Hepatocyte (in vitro differentiated cells): Measurements from ENCODE around the gene ATXN1. TPM values are rescaled to one million over a fixed set of nuclear protein-coding genes. Genes with fewer than 3 reads are reported as not detected.

ENCODE experiments used
- DNase-seq: peaks from one replicate; pipeline ENCODE4 v3.0.0-alpha.2; 2016; ENCODE audit warnings: low spot score
- H2AFZ ChIP-seq: fragments of 200-600 bp; sonication (generic); 2 replicates; pipeline ENCODE4 v1.6.0; 2016; ENCODE audit warnings: antibody characterized with exemption, mild to moderate bottlenecking
- H3K27ac ChIP-seq: fragments of 200-600 bp; sonication (generic); 2 replicates; pipeline ENCODE4 v1.5.1; 2016; ENCODE audit warnings: mild to moderate bottlenecking
- H3K27me3 ChIP-seq: fragments of 200-600 bp; sonication (generic); 2 replicates; pipeline ENCODE4 v1.6.1; 2016
- H3K36me3 ChIP-seq: fragments of 200-600 bp; sonication (generic); replicated peaks from 2 replicates; pipeline ENCODE4 v1.5.1; 2016; ENCODE audit warnings: low read depth; ENCODE audit not compliant: insufficient read depth
- H3K4me1 ChIP-seq: fragments of 200-600 bp; sonication (generic); 2 replicates; pipeline ENCODE4 v1.5.1; 2016; ENCODE audit warnings: mild to moderate bottlenecking, moderate library complexity; ENCODE audit not compliant: insufficient read depth
- H3K4me2 ChIP-seq: fragments of 200-600 bp; sonication (generic); 2 replicates; pipeline ENCODE4 v1.6.0; 2016
- H3K4me3 ChIP-seq: fragments of 200-600 bp; sonication (generic); 2 replicates; pipeline ENCODE4 v1.5.1; 2016; ENCODE audit warnings: mild to moderate bottlenecking
- H3K79me2 ChIP-seq: fragments of 200-600 bp; sonication (generic); 2 replicates; pipeline ENCODE4 v1.6.0; 2017; ENCODE audit warnings: mild to moderate bottlenecking
- H3K9me2 ChIP-seq: fragments of 200-600 bp; sonication (generic); replicated peaks from 2 replicates; pipeline ENCODE4 v1.6.0; 2017; ENCODE audit warnings: mild to moderate bottlenecking; ENCODE audit not compliant: insufficient read depth
- H3K9me3 ChIP-seq: fragments of 200-600 bp; sonication (generic); 2 replicates; pipeline ENCODE4 v1.5.1; 2016; ENCODE audit warnings: low read depth, mild to moderate bottlenecking
- H4K20me1 ChIP-seq: fragments of 200-600 bp; sonication (generic); 2 replicates; pipeline ENCODE4 v1.6.0; 2016; ENCODE audit warnings: mild to moderate bottlenecking; ENCODE audit not compliant: insufficient read depth, poor library complexity, severe bottlenecking
- EZH2 ChIP-seq: fragments of 200-600 bp; sonication (generic); IDR thresholded peaks from 2 replicates; pipeline ENCODE4 v1.6.1; 2016; ENCODE audit warnings: antibody characterized with exemption, mild to moderate bottlenecking, borderline replicate concordance
- EZH2phosphoT487 ChIP-seq: fragments of 200-600 bp; sonication (generic); IDR thresholded peaks from one replicate; pipeline ENCODE4 v1.6.1; 2018; ENCODE audit warnings: antibody characterized with exemption, mild to moderate bottlenecking, low read depth, moderate library complexity; ENCODE audit not compliant: unreplicated experiment, severe bottlenecking
- WGBS: methylation state at CpG from one replicate; pipeline ENCODE4 v1.1.6; 2016; ENCODE audit warnings: low lambda C conversion rate; ENCODE audit errors: missing lambda C conversion rate; 5-methylcytosine and 5-hydroxymethylcytosine counted together
- polyA plus RNA-seq: library from polyadenylated mRNA; unstranded; fragments of >200 nt; fragmentation: Nextera tagmentation; extraction: Ambion mirVana; gene quantifications from 2 replicates; pipeline ENCODE4 v1.2.1, GENCODE V29; 2016
- total RNA-seq: library from RNA; depleted of rRNA; stranded (reverse); fragments of >200 nt; gene quantifications from 2 replicates; pipeline ENCODE4 v1.2.3, GENCODE V29; 2014
- TF ChIP-seq, protein P1 (sequence below): fragments of 200-600 bp; sonication (generic); IDR thresholded peaks from 2 replicates; pipeline ENCODE4 v1.5.1; 2016; ENCODE audit warnings: antibody characterized with exemption, mild to moderate bottlenecking; ENCODE audit not compliant: poor library complexity

ATXN1 gene
- total and polyA plus RNA-seq, 2 experiments from 2014 or later, result 14.7 to 32.6 TPM

- H3K27me3 ChIP-seq, result no peaks in the 10 kb centered on the region
- H4K20me1 ChIP-seq, result no peaks in the 10 kb centered on the region
- H3K9me2 ChIP-seq, result no peaks in the 10 kb centered on the region
- TF ChIP-seq, protein P1, sequence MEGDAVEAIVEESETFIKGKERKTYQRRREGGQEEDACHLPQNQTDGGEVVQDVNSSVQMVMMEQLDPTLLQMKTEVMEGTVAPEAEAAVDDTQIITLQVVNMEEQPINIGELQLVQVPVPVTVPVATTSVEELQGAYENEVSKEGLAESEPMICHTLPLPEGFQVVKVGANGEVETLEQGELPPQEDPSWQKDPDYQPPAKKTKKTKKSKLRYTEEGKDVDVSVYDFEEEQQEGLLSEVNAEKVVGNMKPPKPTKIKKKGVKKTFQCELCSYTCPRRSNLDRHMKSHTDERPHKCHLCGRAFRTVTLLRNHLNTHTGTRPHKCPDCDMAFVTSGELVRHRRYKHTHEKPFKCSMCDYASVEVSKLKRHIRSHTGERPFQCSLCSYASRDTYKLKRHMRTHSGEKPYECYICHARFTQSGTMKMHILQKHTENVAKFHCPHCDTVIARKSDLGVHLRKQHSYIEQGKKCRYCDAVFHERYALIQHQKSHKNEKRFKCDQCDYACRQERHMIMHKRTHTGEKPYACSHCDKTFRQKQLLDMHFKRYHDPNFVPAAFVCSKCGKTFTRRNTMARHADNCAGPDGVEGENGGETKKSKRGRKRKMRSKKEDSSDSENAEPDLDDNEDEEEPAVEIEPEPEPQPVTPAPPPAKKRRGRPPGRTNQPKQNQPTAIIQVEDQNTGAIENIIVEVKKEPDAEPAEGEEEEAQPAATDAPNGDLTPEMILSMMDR, result no peak
- no peak for TF ChIP-seq EZH2
- no peak for TF ChIP-seq EZH2phosphoT487
- no peak for DNase-seq
- H3K4me3 ChIP-seq, result no peak overlapping the region
- H3K4me2 ChIP-seq, result no peak overlapping the region
- H3K9me3 ChIP-seq, result no peaks in the 10 kb centered on the region
- H2AFZ ChIP-seq, result no peak overlapping the region
- H3K36me3 ChIP-seq, result no peaks in the 10 kb centered on the region
- WGBS, result 61% methylated on average over 4 of the region's 4 CpGs
- no peaks in the 10 kb centered on the region for H3K4me1 ChIP-seq
- H3K27ac ChIP-seq, result no peak overlapping the region
- H3K79me2 ChIP-seq, result no peaks in the 10 kb centered on the region
Observed at GRCh38 chr6:16480763-16481560, 280.3 kb downstream of the ATXN1 start.

- Histone ChIP-seq H3K4me3 (no peak overlapping the region), H3K79me2 (no peaks in the 10 kb centered on the region), H3K4me2 (no peak overlapping the region), H3K9me2 (no peaks in the 10 kb centered on the region), H3K4me1 (no peaks in the 10 kb centered on the region), H3K27me3 (no peaks in the 10 kb centered on the region), H3K27ac (no peak overlapping the region), H4K20me1 (no peaks in the 10 kb centered on the region), H3K36me3 (no peaks in the 10 kb centered on the region), H3K9me3 (no peaks in the 10 kb centered on the region), H2AFZ (no peak overlapping the region)
- 87% methylated on average over 12 of the region's 12 CpGs for WGBS
- TF ChIP-seq EZH2 (no peak), EZH2phosphoT487 (no peak)
- TF ChIP-seq, protein P1, result no peak
- DNase-seq, result no peak
Observed at GRCh38 chr6:16477367-16478149, 283.7 kb downstream of the ATXN1 start.

- no peaks in the 10 kb centered on the region for H3K27me3 ChIP-seq
- H3K4me3 ChIP-seq, result no peak overlapping the region
- no peak overlapping the region for H2AFZ ChIP-seq
- DNase-seq, result no peak
- H3K9me2 ChIP-seq, result no peaks in the 10 kb centered on the region
- H3K27ac ChIP-seq, result no peak overlapping the region
- H3K36me3 ChIP-seq, result no peaks in the 10 kb centered on the region
- 94% methylated on average over 7 of the region's 7 CpGs for WGBS
- H4K20me1 ChIP-seq, result no peaks in the 10 kb centered on the region
- H3K79me2 ChIP-seq, result no peaks in the 10 kb centered on the region
- no peaks in the 10 kb centered on the region for H3K9me3 ChIP-seq
- no peak overlapping the region for H3K4me2 ChIP-seq
- TF ChIP-seq, protein P1, result no peak
- TF ChIP-seq EZH2phosphoT487 (no peak), EZH2 (no peak)
- H3K4me1 ChIP-seq, result peaks cover 3% of the 10 kb centered on the region
Observed at GRCh38 chr6:16476861-16477260, 284.4 kb downstream of the ATXN1 start.
